GM23248 (cell line): ENCODE results near the gene GRB10. TPM values are rescaled to one million over a fixed set of nuclear protein-coding genes. Genes with fewer than 3 reads are reported as not detected.

Experiments used
- DNase-seq: peaks from one replicate; pipeline ENCODE4 v3.0.0-alpha.2; 2015
- H2AFZ ChIP-seq: fragments of 200-600 bp; sonication (generic); 2 replicates; pipeline ENCODE4 v1.6.1; 2016; ENCODE audit warnings: antibody characterized with exemption
- H3F3A ChIP-seq: fragments of 200-600 bp; sonication (generic); 2 replicates; pipeline ENCODE4 v1.6.1; 2016; ENCODE audit warnings: mild to moderate bottlenecking, antibody characterized with exemption, mixed run types; ENCODE audit not compliant: insufficient read depth
- H3K27ac ChIP-seq: fragments of 200-600 bp; sonication (generic); 2 replicates; pipeline ENCODE4 v1.5.1; 2016; ENCODE audit warnings: mild to moderate bottlenecking
- H3K27me3 ChIP-seq: fragments of 200-600 bp; sonication (generic); replicated peaks from 2 replicates; pipeline ENCODE4 v1.6.1; 2016; ENCODE audit warnings: mild to moderate bottlenecking; ENCODE audit not compliant: insufficient read depth
- H3K36me3 ChIP-seq: fragments of 200-600 bp; sonication (generic); 2 replicates; pipeline ENCODE4 v1.6.1; 2016; ENCODE audit warnings: low read depth, mild to moderate bottlenecking
- H3K4me1 ChIP-seq: fragments of 200-600 bp; sonication (generic); 2 replicates; pipeline ENCODE4 v1.6.1; 2016; ENCODE audit warnings: mild to moderate bottlenecking; ENCODE audit not compliant: insufficient read depth
- H3K4me2 ChIP-seq: fragments of 200-600 bp; sonication (generic); one replicate; pipeline ENCODE4 v1.6.1; 2016; ENCODE audit warnings: mild to moderate bottlenecking; ENCODE audit not compliant: unreplicated experiment
- H3K4me3 ChIP-seq: fragments of 200-600 bp; sonication (generic); 2 replicates; pipeline ENCODE4 v1.5.1; 2016; ENCODE audit warnings: mild to moderate bottlenecking
- H3K79me2 ChIP-seq: fragments of 200-600 bp; sonication (generic); 2 replicates; pipeline ENCODE4 v1.6.1; 2016; ENCODE audit warnings: mild to moderate bottlenecking; ENCODE audit not compliant: insufficient read depth
- H3K9ac ChIP-seq: fragments of 200-600 bp; sonication (generic); 2 replicates; pipeline ENCODE4 v1.6.1; 2016; ENCODE audit warnings: mild to moderate bottlenecking
- H3K9me2 ChIP-seq: fragments of 200-600 bp; sonication (generic); 2 replicates; pipeline ENCODE4 v1.6.1; 2016; ENCODE audit warnings: mixed run types, mild to moderate bottlenecking, moderate library complexity; ENCODE audit not compliant: insufficient read depth
- H3K9me3 ChIP-seq: fragments of 200-600 bp; sonication (generic); one replicate; pipeline ENCODE4 v1.6.1; 2017; ENCODE audit warnings: low read depth
- H4K20me1 ChIP-seq: fragments of 200-600 bp; sonication (generic); 2 replicates; pipeline ENCODE4 v1.6.0; 2016; ENCODE audit not compliant: insufficient read depth
- EZH2 ChIP-seq: fragments of 200-600 bp; sonication (generic); IDR thresholded peaks from 2 replicates; pipeline ENCODE4 v1.6.1; 2018; ENCODE audit warnings: antibody characterized with exemption, mild to moderate bottlenecking; ENCODE audit not compliant: insufficient read depth, poor library complexity, severe bottlenecking
- EZH2phosphoT487 ChIP-seq: fragments of 200-600 bp; sonication (generic); IDR thresholded peaks from 2 replicates; pipeline ENCODE4 v1.6.1; 2018; ENCODE audit warnings: antibody characterized with exemption, moderate library complexity, mild to moderate bottlenecking, low read depth; ENCODE audit not compliant: insufficient read depth
- WGBS, 2 experiments: methylation state at CpG; one replicate each; pipeline ENCODE4 v1.1.6; 2015 to 2017; ENCODE audit warnings: low lambda C conversion rate in 2 of 2, low coverage in 1 of 2; ENCODE audit errors: missing lambda C conversion rate in 2 of 2; 5-methylcytosine and 5-hydroxymethylcytosine counted together
- in situ Hi-C: fragments of 300-500 bp; cut with MboI; formaldehyde crosslinking; loops from 2 replicates; pipeline ENCODE4 v1.15.0; 2020
- polyA plus RNA-seq: library from polyadenylated mRNA; unstranded; fragments of >200 nt; fragmentation: Nextera tagmentation; extraction: Ambion mirVana; gene quantifications from 2 replicates; pipeline ENCODE4 v1.2.1, GENCODE V29; 2016
- total RNA-seq: library from RNA; depleted of rRNA; stranded (reverse); fragments of >200 nt; shearing (Covaris generic); gene quantifications from 2 replicates; pipeline ENCODE4 v1.2.3, GENCODE V29; 2014

The GRB10 gene
- total and polyA plus RNA-seq, 2 experiments from 2014 or later: 12.9 to 25.9 TPM

- DNase-seq: peak; percentile 80
- H3K4me2 ChIP-seq: peak overlapping the region; percentile 58
- H3K4me3 ChIP-seq: peak overlapping the region; percentile 21
- peaks cover 77% of the 10 kb centered on the region for H3K79me2 ChIP-seq
- no peaks in the 10 kb centered on the region for H3K9me3 ChIP-seq
- H3K4me1 ChIP-seq: peaks cover 46% of the 10 kb centered on the region
- no peaks in the 10 kb centered on the region for H3K36me3 ChIP-seq
- no peak overlapping the region for H2AFZ ChIP-seq
- in situ Hi-C loops: no loop called here
- WGBS, 2 experiments: 0 to 5% methylated on average over 5 of the region's 5 CpGs
- TF ChIP-seq EZH2 (no peak), EZH2phosphoT487 (no peak)
- peaks cover 34% of the 10 kb centered on the region for H3F3A ChIP-seq
- H3K27me3 ChIP-seq: no peaks in the 10 kb centered on the region
- no peaks in the 10 kb centered on the region; the same call in none of the 2 replicates for H4K20me1 ChIP-seq
- H3K27ac ChIP-seq: peak overlapping the region; percentile 55
- H3K9me2 ChIP-seq: no peaks in the 10 kb centered on the region
- H3K9ac ChIP-seq: no peak overlapping the region
Measured at GRCh38 chr7:50729962-50730361, 52.7 kb downstream of the GRB10 start.

- peaks cover 66% of the 10 kb centered on the region for H3K79me2 ChIP-seq
- H4K20me1 ChIP-seq: no peaks in the 10 kb centered on the region; the same call in none of the 2 replicates
- 5 to 17% methylated on average over 2 of the region's 2 CpGs for WGBS, 2 experiments
- no peak for TF ChIP-seq EZH2
- no peak for TF ChIP-seq EZH2phosphoT487
- DNase-seq: peak; percentile 80
- no peaks in the 10 kb centered on the region for H3K27me3 ChIP-seq
- H3K4me1 ChIP-seq: peaks cover 41% of the 10 kb centered on the region
- in situ Hi-C loops: no loop called here
- H3K4me2 ChIP-seq: peak overlapping the region; percentile 32
- no peak overlapping the region for H3K27ac ChIP-seq
- no peaks in the 10 kb centered on the region for H3K9me2 ChIP-seq
- H3K4me3 ChIP-seq: no peak overlapping the region
- peaks cover 34% of the 10 kb centered on the region for H3F3A ChIP-seq
- H2AFZ ChIP-seq: no peak overlapping the region
- H3K9ac ChIP-seq: no peak overlapping the region
- H3K9me3 ChIP-seq: no peaks in the 10 kb centered on the region
- H3K36me3 ChIP-seq: no peaks in the 10 kb centered on the region
Measured at GRCh38 chr7:50728184-50728583, 54.5 kb downstream of the GRB10 start.

- peak overlapping the region; percentile 32 for H3K4me2 ChIP-seq
- H3K4me3 ChIP-seq: no peak overlapping the region
- TF ChIP-seq EZH2 (no peak), EZH2phosphoT487 (no peak)
- H3K27me3 ChIP-seq: no peaks in the 10 kb centered on the region
- H4K20me1 ChIP-seq: no peaks in the 10 kb centered on the region; the same call in none of the 2 replicates
- no peaks in the 10 kb centered on the region for H3K9me3 ChIP-seq
- DNase-seq: no peak
- no peaks in the 10 kb centered on the region for H3K9me2 ChIP-seq
- 67 to 80% methylated on average over 2 of the region's 2 CpGs for WGBS, 2 experiments
- H3K79me2 ChIP-seq: peaks cover 66% of the 10 kb centered on the region
- peaks cover 41% of the 10 kb centered on the region for H3K4me1 ChIP-seq
- H3F3A ChIP-seq: peaks cover 34% of the 10 kb centered on the region
- no peak overlapping the region for H2AFZ ChIP-seq
- in situ Hi-C loops: no loop called here
- H3K36me3 ChIP-seq: no peaks in the 10 kb centered on the region
- no peak overlapping the region for H3K9ac ChIP-seq
- no peak overlapping the region for H3K27ac ChIP-seq
Measured at GRCh38 chr7:50727711-50728110, 55.0 kb downstream of the GRB10 start.

- Histone ChIP-seq H3K4me1 (peaks cover 41% of the 10 kb centered on the region), H3K9me2 (no peaks in the 10 kb centered on the region), H3K36me3 (no peaks in the 10 kb centered on the region), H3K27ac (no peak overlapping the region), H4K20me1 (no peaks in the 10 kb centered on the region; the same call in none of the 2 replicates), H3F3A (peaks cover 34% of the 10 kb centered on the region), H3K79me2 (peaks cover 66% of the 10 kb centered on the region), H3K4me2 (no peak overlapping the region), H3K9ac (no peak overlapping the region), H3K27me3 (no peaks in the 10 kb centered on the region), H2AFZ (no peak overlapping the region), H3K9me3 (no peaks in the 10 kb centered on the region), H3K4me3 (no peak overlapping the region)
- no peak for DNase-seq
- TF ChIP-seq EZH2: no peak
- TF ChIP-seq EZH2phosphoT487: no peak
- WGBS, 2 experiments: 91 to 99% methylated on average over 3 of the region's 3 CpGs
- in situ Hi-C loops: no loop called here
Measured at GRCh38 chr7:50727072-50727471, 55.6 kb downstream of the GRB10 start.

GRCh38 chr7:50725774-50726173 lies 56.9 kb downstream of the GRB10 start:
- Histone ChIP-seq H3K9ac (no peak overlapping the region), H3K27ac (no peak overlapping the region), H3K79me2 (peaks cover 58% of the 10 kb centered on the region), H3K9me2 (no peaks in the 10 kb centered on the region), H3K36me3 (no peaks in the 10 kb centered on the region), H3K4me2 (no peak overlapping the region), H3K27me3 (no peaks in the 10 kb centered on the region), H3K4me1 (peaks cover 35% of the 10 kb centered on the region), H4K20me1 (no peaks in the 10 kb centered on the region; the same call in 1 of the 2 replicates), H3F3A (peaks cover 29% of the 10 kb centered on the region), H2AFZ (no peak overlapping the region), H3K4me3 (no peak overlapping the region), H3K9me3 (no peaks in the 10 kb centered on the region)
- in situ Hi-C loops: no loop called here
- no peak for DNase-seq
- WGBS, 2 experiments: 90 to 100% methylated on average over 3 of the region's 3 CpGs
- TF ChIP-seq EZH2phosphoT487: no peak
- no peak for TF ChIP-seq EZH2
